CD4-positive, alpha-beta memory T cell (primary cell): ENCODE measurements around the gene POU3F4. TPM values are rescaled to one million over a fixed set of nuclear protein-coding genes. Genes with fewer than 3 reads are reported as not detected.
A peak's percentile ranks its signal among the peaks of the same experiment; 100 is the strongest.

Experiments
- CTCF ChIA-PET: fragments of 350-600 bp; sonication (Branson Sonifier 250); formaldehyde crosslinking; loops from one replicate; lab custom pipeline; 2021; ENCODE audit warnings: inconsistent platforms; ENCODE audit not compliant: partially characterized antibody; lab: Charles Lee
- POLR2A ChIA-PET: fragments of 350-600 bp; sonication (Branson Sonifier 250); formaldehyde crosslinking; loops from one replicate; lab custom pipeline; 2021; ENCODE audit not compliant: partially characterized antibody; lab: Charles Lee
- DNase-seq, 5 donors: peaks; one replicate each; pipeline versions ENCODE4 v3.0.0 to v3.0.0-alpha.2; 2020 to 2022; ENCODE audit warnings: mixed read lengths in 1 of 5
- H3K27ac ChIP-seq: one replicate; pipeline ENCODE4 v1.7.0; 2013; ENCODE audit warnings: low read depth, low read length
- H3K27me3 ChIP-seq: 2 replicates; pipeline ENCODE4 v1.7.0; 2013; ENCODE audit warnings: mild to moderate bottlenecking, low read length, moderate library complexity; ENCODE audit not compliant: insufficient read depth
- H3K36me3 ChIP-seq: 2 replicates; pipeline ENCODE4 v1.7.0; 2013; ENCODE audit warnings: mild to moderate bottlenecking, low read length, moderate library complexity; ENCODE audit not compliant: insufficient read depth
- H3K4me1 ChIP-seq: 2 replicates; pipeline ENCODE4 v1.7.0; 2013; ENCODE audit warnings: mild to moderate bottlenecking, low read length, moderate library complexity; ENCODE audit not compliant: insufficient read depth
- H3K4me3 ChIP-seq, 2 donors: one replicate each; pipeline ENCODE4 v1.7.0; 2013; ENCODE audit warnings: low read length in 2 of 2, mild to moderate bottlenecking in 1 of 2
- H3K9me3 ChIP-seq, 2 donors: one replicate each; pipeline ENCODE4 v1.7.0; 2013; ENCODE audit warnings: low read length in 2 of 2, control low read depth in 1 of 2; ENCODE audit not compliant: control insufficient read depth in 1 of 2
- H3K27ac Mint-ChIP-seq, 7 donors: one replicate each; pipeline ENCODE4 v1.8.0; 2020 to 2021; ENCODE audit warnings: mixed read lengths in 7 of 7, mild to moderate bottlenecking in 6 of 7, inconsistent platforms in 3 of 7, moderate library complexity in 3 of 7
- H3K27me3 Mint-ChIP-seq, 2 donors: one replicate each; pipeline ENCODE4 v1.8.0; 2020 to 2021; ENCODE audit warnings: mixed read lengths in 2 of 2
- H3K36me3 Mint-ChIP-seq, 2 donors: one replicate each; pipeline ENCODE4 v1.8.0; 2020 to 2021; ENCODE audit warnings: mixed read lengths in 2 of 2, inconsistent platforms in 1 of 2, mild to moderate bottlenecking in 1 of 2
- H3K4me1 Mint-ChIP-seq, 4 donors: one replicate each; pipeline ENCODE4 v1.8.0; 2020 to 2021; ENCODE audit warnings: mixed read lengths in 4 of 4, mild to moderate bottlenecking in 1 of 4
- H3K4me3 Mint-ChIP-seq, 8 donors: one replicate each; pipeline ENCODE4 v1.8.0; 2020 to 2021; ENCODE audit warnings: mixed read lengths in 8 of 8, mild to moderate bottlenecking in 7 of 8, moderate library complexity in 6 of 8, inconsistent platforms in 3 of 8
- H3K9me3 Mint-ChIP-seq, 8 donors: one replicate each; pipeline ENCODE4 v1.8.0; 2020 to 2021; ENCODE audit warnings: mixed read lengths in 8 of 8, mild to moderate bottlenecking in 5 of 8, inconsistent platforms in 3 of 8, moderate library complexity in 1 of 8
- intact Hi-C: fragments of 100-400 bp; cut with micrococcal nuclease; formaldehyde crosslinking; loops from one replicate; pipeline ENCODE4 v1.15.1; 2023
- polyA plus RNA-seq, 2 donors: library from polyadenylated mRNA; unstranded; fragments of 300-500 nt; fragmentation: Illumina TruSeq; gene quantifications; one replicate each; pipeline ENCODE4 v1.2.3, GENCODE V29; 2021
- total RNA-seq, 2 experiments: library from RNA; stranded (reverse); gene quantifications; one replicate each; pipeline ENCODE4 v1.2.3, GENCODE V29; 2021

The POU3F4 gene
- total and polyA plus RNA-seq, 4 experiments from 2014 or later: not detected

DNA sequence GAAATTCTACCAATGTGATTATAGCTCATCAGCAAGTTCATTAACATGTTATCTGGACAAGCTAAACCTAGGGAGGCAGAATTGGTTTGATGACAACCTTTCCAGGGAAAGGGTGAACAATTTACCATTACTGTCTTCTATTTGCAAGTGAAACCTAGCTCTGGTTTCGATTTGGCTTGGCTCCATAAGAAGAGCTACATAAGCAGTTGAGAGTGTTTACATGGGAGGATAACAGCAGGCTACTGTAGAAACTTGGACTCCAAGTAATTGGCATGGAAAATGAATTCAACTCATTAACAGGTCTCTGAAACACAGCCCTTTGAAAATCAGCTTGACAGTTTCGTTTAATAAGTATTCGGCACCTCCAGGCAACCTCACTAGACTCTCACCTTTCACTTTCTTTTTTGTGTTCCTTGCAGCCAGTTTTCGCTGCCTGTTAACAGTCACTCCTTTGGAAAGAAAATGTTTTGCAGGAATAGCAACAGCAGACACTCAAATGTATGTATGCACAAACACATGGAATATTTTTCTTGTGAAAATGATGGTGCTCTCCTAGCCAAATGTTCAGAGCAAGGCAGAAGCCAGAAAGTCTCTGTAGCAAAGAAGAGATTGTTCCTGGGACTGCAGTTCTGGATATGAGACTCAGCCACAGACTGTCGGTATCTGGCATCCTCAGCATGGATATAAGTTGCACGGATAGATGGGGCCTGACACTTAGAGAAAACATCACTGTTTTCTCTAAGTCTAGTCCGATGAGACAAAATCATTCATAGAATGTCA, 27.5 kb downstream of the POU3F4 start:
- H3K27me3 ChIP-seq: no peaks in the 10 kb centered on the region
- no peak overlapping the region for H3K27ac ChIP-seq
- DNase-seq: no peak
- no peaks in the 10 kb centered on the region for H3K36me3 ChIP-seq
- H3K4me3 Mint-ChIP-seq: peak overlapping the region; percentile 63 to 82 (median 77)
- H3K4me1 ChIP-seq: no peaks in the 10 kb centered on the region
- H3K36me3 Mint-ChIP-seq: no peaks in the 10 kb centered on the region
- no peaks in the 10 kb centered on the region for H3K9me3 ChIP-seq
- no peaks in the 10 kb centered on the region for H3K27me3 Mint-ChIP-seq
- peaks cover 0 to 9% (median 2%) of the 10 kb centered on the region in 4 donors for H3K4me1 Mint-ChIP-seq
- CTCF ChIA-PET: no interaction called here
- POLR2A ChIA-PET: no interaction called here
- peak overlapping the region in 1 of 2 donors; percentile 2 for H3K4me3 ChIP-seq
- intact Hi-C loops: no loop called here
- H3K9me3 Mint-ChIP-seq: no peaks in the 10 kb centered on the region
- H3K27ac Mint-ChIP-seq: peak overlapping the region in 3 of 7 donors; percentile 64 to 79 (median 67)
